ENCODE measurements around the gene GPR156.

GPR156 gene

DNA sequence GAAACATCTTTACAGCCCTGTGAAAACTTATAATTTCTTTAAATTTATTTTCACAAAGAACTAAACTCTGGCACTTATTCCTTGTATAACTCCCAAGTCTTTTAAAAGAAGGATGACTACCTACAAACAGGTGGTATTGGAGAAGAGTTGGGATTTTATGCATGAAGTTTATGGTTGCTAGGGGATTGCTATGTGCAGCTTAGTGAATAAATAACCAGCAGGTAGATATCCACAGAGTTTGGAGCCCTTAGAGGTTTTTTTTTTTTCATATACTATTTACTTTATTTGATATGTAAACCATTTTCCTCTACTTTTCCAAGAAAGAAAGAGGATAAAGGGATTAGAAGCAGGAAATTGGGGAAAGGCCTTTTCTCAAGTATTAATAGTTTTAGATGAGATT lies 91.5 kb downstream of the GPR156 start:
- DNase-seq (ENCODE audit: low read depth in 2 of 2), result no peak

DNA sequence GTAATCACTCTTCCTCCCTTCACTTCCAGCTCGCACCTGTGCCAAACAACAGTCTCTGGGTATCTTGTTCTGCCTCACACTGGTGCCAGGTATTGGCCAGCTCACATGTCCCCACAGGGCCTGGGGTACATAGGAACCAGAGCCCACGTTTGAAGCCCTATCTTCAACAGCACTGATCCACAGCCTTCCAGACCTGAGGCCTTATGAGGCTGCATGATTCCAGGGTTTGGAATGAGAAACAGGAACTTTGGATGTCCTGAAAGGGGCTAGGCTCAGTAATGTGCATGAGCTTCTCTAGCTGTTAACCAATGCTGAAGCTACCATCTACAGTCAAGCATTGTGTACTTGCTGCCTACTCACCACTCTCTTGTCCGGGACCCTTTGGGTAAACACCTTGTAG lies 92.4 kb downstream of the GPR156 start:
- no peak for DNase-seq (ENCODE audit: low read depth in 2 of 2)

GRCh38 chr3:120192159-120192558 lies 92.9 kb downstream of the GPR156 start:
- no peak for DNase-seq (ENCODE audit: low read depth in 2 of 2)

- DNase-seq (ENCODE audit: low read depth in 2 of 2), result no peak
Observed at GRCh38 chr3:120182613-120183511, 102.2 kb downstream of the GPR156 start.

- DNase-seq (ENCODE audit: low read depth in 2 of 2), result no peak
Observed at GRCh38 chr3:120181632-120182031, 103.4 kb downstream of the GPR156 start.

- no peak for DNase-seq (ENCODE audit: low read depth in 2 of 2)
Observed at GRCh38 chr3:120180731-120181412, 104.2 kb downstream of the GPR156 start.

- DNase-seq (ENCODE audit: low read depth in 2 of 2), result no peak
Observed at GRCh38 chr3:120177707-120178306, 107.2 kb downstream of the GPR156 start.

DNA sequence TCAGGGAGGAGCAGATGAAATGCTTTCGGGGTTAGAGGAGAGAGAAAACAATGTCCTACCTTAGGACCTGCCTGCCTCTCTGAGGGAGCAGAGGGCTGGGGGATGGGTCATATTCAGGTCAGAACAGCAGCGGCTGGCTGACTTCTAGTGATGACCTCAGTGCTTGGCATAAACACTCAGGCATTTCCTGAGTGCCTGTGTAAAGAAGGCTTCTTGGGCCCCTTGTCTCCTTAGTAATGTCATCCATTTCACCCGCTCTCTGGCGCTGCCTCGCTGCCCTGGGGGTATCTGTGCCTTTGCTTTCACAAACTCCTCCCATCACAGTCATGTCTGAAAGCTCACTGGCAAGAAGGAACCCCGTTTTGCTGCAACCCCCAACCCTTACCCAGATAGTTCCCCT lies 107.9 kb downstream of the GPR156 start:
- DNase-seq (ENCODE audit: low read depth in 2 of 2), result no peak

- no peak for DNase-seq (ENCODE audit: low read depth in 2 of 2)
Observed at GRCh38 chr3:120174811-120175539, 110.0 kb downstream of the GPR156 start.

DNA sequence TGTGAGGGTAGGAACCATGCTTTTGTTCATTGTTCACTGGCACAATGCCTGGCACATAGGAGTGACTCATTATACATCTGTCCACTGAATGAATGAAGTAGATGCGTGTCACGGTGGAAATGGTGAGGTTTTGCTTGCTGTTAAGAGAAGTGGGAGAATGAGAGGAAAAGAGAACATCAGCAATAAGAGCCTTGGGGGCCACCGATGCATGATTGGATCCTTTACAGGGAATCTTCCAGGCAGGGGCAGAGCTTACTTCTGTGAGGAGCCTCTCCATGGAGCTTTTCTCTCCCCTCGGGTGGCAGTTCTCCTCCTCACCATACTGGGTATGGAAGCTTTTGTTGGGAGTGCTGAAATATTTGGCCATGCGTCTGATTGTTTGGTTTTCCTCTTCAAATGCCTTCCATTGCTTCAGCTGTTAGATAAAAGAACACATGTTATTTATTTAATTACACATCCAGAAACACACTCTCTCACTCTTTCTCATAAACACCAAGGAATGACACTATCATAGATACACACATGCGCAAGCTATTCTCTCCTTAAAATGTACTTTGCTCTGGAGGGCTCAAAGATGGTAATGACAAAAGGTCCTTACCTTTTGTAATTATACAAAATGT lies 111.9 kb downstream of the GPR156 start:
- DNase-seq (ENCODE audit: low read depth in 2 of 2), result no peak

- DNase-seq (ENCODE audit: low read depth in 2 of 2), result no peak
Observed at GRCh38 chr3:120172070-120172469, 113.0 kb downstream of the GPR156 start.

DNA sequence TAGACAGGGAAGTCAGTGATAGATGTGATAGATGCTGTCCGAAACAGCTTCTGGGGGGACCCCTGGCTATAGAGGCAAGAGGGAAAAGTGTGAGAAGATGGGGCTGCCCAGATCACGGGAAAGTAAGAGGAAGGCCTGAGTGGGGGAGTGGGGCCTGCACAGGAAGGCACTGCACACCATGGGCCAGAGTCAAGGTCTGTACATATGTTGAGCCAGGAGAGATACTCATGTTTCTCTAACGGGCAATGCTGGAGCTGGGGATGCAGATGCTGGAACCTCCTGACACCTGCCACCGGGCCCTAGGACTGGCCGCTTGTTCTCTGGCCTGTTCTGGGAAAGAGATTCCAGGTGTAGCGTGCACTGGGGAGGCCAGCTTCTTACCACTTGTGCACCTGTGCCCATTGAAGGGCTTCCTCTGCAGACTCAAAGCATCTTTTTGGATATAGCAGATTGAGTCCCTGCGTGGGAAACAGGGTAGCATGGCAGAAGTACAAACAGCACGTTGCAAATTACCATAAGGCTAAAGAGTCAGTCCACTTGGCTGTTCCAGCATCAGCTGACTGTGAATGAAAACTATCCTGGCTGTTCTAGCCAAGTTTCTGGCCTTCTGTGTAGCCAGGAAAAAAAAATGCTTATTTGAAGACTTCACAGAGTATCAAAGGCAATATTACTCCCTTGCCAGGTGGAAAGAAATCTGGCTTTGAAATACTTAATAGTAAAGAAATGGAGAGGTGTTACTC lies 113.7 kb downstream of the GPR156 start:
- no peak for DNase-seq (ENCODE audit: low read depth in 2 of 2)

DNA sequence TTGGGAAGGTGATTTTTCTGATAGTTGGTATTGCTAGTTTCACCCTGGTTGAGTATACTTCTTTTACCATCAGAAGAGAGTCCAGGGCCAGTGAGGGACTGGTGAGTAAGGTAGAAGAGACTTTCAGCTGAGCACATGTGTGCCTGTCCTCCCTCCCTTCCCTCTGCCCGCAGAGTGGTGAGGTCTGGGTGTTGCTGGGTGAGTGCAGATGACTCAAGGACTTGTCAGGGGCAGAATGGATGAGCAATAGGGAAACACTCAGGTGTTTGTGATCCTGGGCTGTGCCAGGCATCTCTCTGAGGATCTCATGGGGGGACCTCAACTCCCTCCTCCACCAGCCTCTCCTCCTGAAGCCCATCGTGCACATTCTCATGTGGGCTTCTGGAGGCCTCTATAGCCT lies 114.8 kb downstream of the GPR156 start:
- no peak for DNase-seq (ENCODE audit: low read depth in 2 of 2)

DNA sequence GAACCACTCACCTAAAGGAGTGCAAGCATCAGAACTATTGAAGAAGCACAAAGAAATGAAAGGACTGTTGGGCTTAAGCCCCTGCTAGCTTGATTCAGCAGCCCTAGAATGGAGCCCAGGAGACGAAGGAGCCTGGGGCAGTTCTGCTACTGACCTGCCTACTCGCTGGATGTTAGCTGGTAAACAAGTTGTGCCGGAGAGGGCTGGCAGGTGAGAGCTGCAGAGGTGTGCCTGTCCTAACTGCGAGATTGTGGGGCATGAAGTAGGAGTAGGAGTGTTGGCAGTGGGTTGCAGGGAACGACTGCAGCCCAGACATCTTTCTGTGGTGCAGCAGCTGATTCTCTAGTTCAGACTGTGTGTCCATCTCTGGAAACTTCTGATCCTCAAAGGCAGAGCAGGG lies 115.6 kb downstream of the GPR156 start:
- no peak for DNase-seq (ENCODE audit: low read depth in 2 of 2)

- no peak for DNase-seq (ENCODE audit: low read depth in 2 of 2)
Observed at GRCh38 chr3:120168611-120169010, 116.4 kb downstream of the GPR156 start.

DNA sequence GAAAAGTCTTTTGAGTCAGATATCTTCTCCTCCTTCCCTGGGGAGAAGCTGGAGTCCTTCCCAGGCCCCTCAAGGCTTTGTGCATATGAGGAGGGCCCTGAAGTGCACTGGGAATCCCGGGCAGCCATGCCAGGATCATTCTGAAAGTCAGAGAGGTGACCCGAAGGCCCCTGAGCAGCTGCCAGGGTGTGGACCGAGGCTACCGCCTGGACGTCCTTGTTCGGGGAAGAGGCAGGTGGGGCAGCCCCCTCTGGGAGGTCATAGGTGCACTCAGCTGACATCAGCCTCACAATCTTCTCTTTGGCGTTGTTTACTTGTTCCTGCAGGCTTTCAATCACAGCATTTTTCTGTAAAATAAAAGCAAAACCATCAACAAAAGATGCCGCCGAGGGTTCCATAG lies 117.0 kb downstream of the GPR156 start:
- DNase-seq (ENCODE audit: low read depth in 2 of 2), result no peak

DNA sequence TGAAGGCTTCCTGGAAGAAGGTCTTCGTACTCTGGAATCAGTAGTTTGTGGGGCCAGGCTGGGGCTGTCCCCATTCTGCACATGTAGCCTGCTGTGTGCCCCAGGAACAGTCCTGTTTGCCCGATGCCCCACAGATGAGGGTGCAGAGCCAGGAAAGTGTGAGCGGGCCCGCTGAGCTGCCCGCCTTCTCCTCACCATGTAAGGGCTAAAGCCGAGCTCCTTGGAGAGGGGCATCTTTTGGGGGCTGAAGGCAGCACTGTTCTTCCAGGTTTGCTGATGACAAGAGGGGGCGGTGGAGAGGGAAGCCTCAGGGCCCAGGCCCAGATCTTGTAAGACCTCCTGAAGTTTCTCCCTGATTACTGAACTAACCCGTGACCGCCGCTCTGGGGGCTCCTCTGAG lies 117.5 kb downstream of the GPR156 start:
- no peak for DNase-seq (ENCODE audit: low read depth in 2 of 2)

GRCh38 chr3:120163816-120164215 lies 121.2 kb downstream of the GPR156 start:
- DNase-seq (ENCODE audit: low read depth in 2 of 2), result no peak

- no peak for DNase-seq (ENCODE audit: low read depth in 2 of 2)
Observed at GRCh38 chr3:120163026-120163425, 122.0 kb downstream of the GPR156 start.

DNA sequence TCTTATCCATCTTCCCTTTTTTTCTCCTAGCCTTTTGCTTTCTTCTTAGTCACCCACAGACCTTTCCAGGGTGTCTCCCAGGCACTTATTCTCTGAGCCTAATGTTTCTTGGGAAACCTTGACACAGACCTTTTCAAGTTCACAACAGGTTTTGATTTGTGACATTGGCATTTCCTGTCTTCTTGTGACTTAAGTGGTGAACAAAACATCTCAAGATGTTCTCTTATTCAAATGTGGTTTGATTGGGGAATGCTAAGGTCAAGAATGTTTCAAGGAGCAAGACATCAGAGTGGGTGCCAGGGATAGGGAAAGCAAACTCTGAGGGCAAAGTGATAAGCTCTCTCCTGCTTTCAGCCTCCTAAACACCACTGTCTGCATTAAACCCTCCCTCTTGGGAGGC lies 122.6 kb downstream of the GPR156 start:
- DNase-seq (ENCODE audit: low read depth in 2 of 2), result no peak

DNA sequence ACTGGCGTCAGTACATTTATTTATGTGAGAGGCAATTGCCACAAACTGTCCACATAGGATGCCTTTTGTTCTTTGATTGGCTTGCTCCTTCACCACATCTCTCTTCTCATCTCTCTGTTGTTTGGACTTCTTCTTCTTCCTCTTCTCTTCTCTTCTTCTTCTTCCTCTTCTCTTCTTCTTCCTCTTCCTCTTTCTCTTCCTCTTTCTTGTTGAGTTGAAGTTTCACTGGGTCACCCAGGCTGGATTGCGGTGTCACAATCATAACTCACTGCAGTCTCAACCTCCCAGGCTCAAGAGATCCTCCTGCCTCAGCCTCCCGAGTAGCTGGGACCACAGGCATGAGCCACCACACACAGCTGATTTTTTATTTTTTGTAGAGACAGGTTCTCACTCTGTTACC lies 123.1 kb downstream of the GPR156 start:
- no peak for DNase-seq (ENCODE audit: low read depth in 2 of 2)

Measured in activated CD8-positive, alpha-beta memory T cell treated with anti-CD3 and anti-CD28 coated beads for 4 hours (primary cell).